Neural cell (in vitro differentiated cells): ENCODE results near the gene AQP12A. TPM values are rescaled to one million over a fixed set of nuclear protein-coding genes. Genes with fewer than 3 reads are reported as not detected.

Experiments used
- H2AFZ ChIP-seq: fragments of 200-600, 300-800 bp; sonication (generic), shearing (Covaris generic); 2 replicates; pipeline ENCODE4 v1.6.0; 2014; ENCODE audit warnings: low read depth, mild to moderate bottlenecking, antibody characterized with exemption, low read length, moderate library complexity
- H3F3A ChIP-seq: fragments of 200-600 bp; shearing (Covaris generic); 2 replicates; pipeline ENCODE4 v1.6.1; 2016; ENCODE audit warnings: mild to moderate bottlenecking, moderate library complexity, mixed read lengths, antibody characterized with exemption, low read length; ENCODE audit not compliant: insufficient read depth, poor library complexity, severe bottlenecking
- H3K27ac ChIP-seq: fragments of 200-600, 300-800 bp; sonication (generic), shearing (Covaris generic); 2 replicates; pipeline ENCODE4 v1.5.1; 2014; ENCODE audit warnings: mild to moderate bottlenecking, low read length, moderate library complexity
- H3K27me3 ChIP-seq: fragments of 300-800, 200-600 bp; sonication (generic), shearing (Covaris generic); 2 replicates; pipeline ENCODE4 v1.6.0; 2014; ENCODE audit warnings: mild to moderate bottlenecking, low read depth, low read length, moderate library complexity; ENCODE audit not compliant: insufficient read depth
- H3K36me3 ChIP-seq: fragments of 300-800, 200-600 bp; sonication (generic), shearing (Covaris generic); 2 replicates; pipeline ENCODE4 v1.5.1; 2014; ENCODE audit warnings: mild to moderate bottlenecking, antibody characterized with exemption, low read length, moderate library complexity; ENCODE audit not compliant: insufficient read depth
- H3K4me2 ChIP-seq: fragments of 300-800, 200-600 bp; sonication (generic), shearing (Covaris generic); 2 replicates; pipeline ENCODE4 v1.6.0; 2014; ENCODE audit warnings: mild to moderate bottlenecking, low read length
- H3K4me3 ChIP-seq: fragments of 300-800, 200-600 bp; sonication (generic), shearing (Covaris generic); 2 replicates; pipeline ENCODE4 v1.5.1; 2014; ENCODE audit warnings: mild to moderate bottlenecking, low read length, moderate library complexity
- H3K79me2 ChIP-seq: fragments of 200-600 bp; shearing (Covaris generic); replicated peaks from 2 replicates; pipeline ENCODE4 v1.6.0; 2014; ENCODE audit warnings: mild to moderate bottlenecking, low read length, moderate library complexity; ENCODE audit not compliant: insufficient read depth
- H3K9ac ChIP-seq: fragments of 300-800, 200-600 bp; sonication (generic), shearing (Covaris generic); 2 replicates; pipeline ENCODE4 v1.6.1; 2016; ENCODE audit warnings: mild to moderate bottlenecking, low read length, mixed read lengths
- H3K9me2 ChIP-seq: fragments of 200-600 bp; shearing (Covaris generic); 2 replicates; pipeline ENCODE4 v1.6.1; 2016; ENCODE audit warnings: mild to moderate bottlenecking, low read length, mixed read lengths; ENCODE audit not compliant: insufficient read depth
- H3K9me3 ChIP-seq: fragments of 200-600, 300-800 bp; sonication (generic), shearing (Covaris generic); 2 replicates; pipeline ENCODE4 v1.6.1; 2016; ENCODE audit warnings: mild to moderate bottlenecking, mixed run types, low read length, moderate library complexity, mixed read lengths
- H4K20me1 ChIP-seq: fragments of 200-600 bp; shearing (Covaris generic); 2 replicates; pipeline ENCODE4 v1.6.1; 2016; ENCODE audit warnings: mild to moderate bottlenecking, mixed run types; ENCODE audit not compliant: insufficient read depth
- CTCF ChIP-seq: fragments of 450-650 bp; IDR thresholded peaks from 2 replicates; pipeline ENCODE4 v1.5.1; 2014; ENCODE audit warnings: antibody characterized with exemption, mild to moderate bottlenecking, moderate library complexity; ENCODE audit not compliant: poor library complexity, severe bottlenecking
- EP300 ChIP-seq: fragments of 450-650 bp; conservative IDR thresholded peaks from 2 replicates; pipeline ENCODE4 v1.6.1; 2014; ENCODE audit warnings: antibody characterized with exemption, mild to moderate bottlenecking, moderate library complexity; ENCODE audit not compliant: poor library complexity, severe bottlenecking
- EZH2 ChIP-seq: fragments of 200-600, 300-800 bp; shearing (Covaris generic), sonication (generic); IDR thresholded peaks from 2 replicates; pipeline ENCODE4 v1.6.1; 2014; ENCODE audit warnings: antibody characterized with exemption, low read length, borderline replicate concordance, mild to moderate bottlenecking; ENCODE audit not compliant: insufficient read depth, poor library complexity, severe bottlenecking
- MXI1 ChIP-seq: fragments of 450-650 bp; conservative IDR thresholded peaks from 2 replicates; pipeline ENCODE4 v1.6.1; 2014; ENCODE audit warnings: antibody characterized with exemption, mild to moderate bottlenecking; ENCODE audit not compliant: poor library complexity, severe bottlenecking
- POLR2AphosphoS5 ChIP-seq: IDR thresholded peaks from 2 replicates; pipeline ENCODE4 v1.6.1; 2012
- RAD21 ChIP-seq: fragments of 450-650 bp; conservative IDR thresholded peaks from 2 replicates; pipeline ENCODE4 v1.6.1; 2014; ENCODE audit warnings: antibody characterized with exemption, mild to moderate bottlenecking, moderate library complexity
- REST ChIP-seq: IDR thresholded peaks from 2 replicates; pipeline ENCODE4 v1.6.1; 2012; ENCODE audit warnings: borderline replicate concordance
- SMC3 ChIP-seq: fragments of 450-650 bp; conservative IDR thresholded peaks from 2 replicates; pipeline ENCODE4 v1.6.1; 2014; ENCODE audit warnings: antibody characterized with exemption, mild to moderate bottlenecking, moderate library complexity; ENCODE audit not compliant: poor library complexity
- TAF1 ChIP-seq: IDR thresholded peaks from 2 replicates; pipeline ENCODE4 v1.6.1; 2012; ENCODE audit warnings: low read depth
- polyA plus RNA-seq: library from polyadenylated mRNA; depleted of rRNA; stranded (reverse); fragments of >200 nt; gene quantifications from 2 replicates; pipeline ENCODE4 v1.2.3, GENCODE V29; 2014

Gene AQP12A
- polyA plus RNA-seq, 1 donor from 2014 or later = not detected

GRCh38 chr2:240687045-240687740, 4.5 kb upstream of the AQP12A start:
- no peak for TF ChIP-seq POLR2AphosphoS5
- TF ChIP-seq CTCF = no peak
- no peak for TF ChIP-seq SMC3
- no peak for TF ChIP-seq RAD21
- no peak for TF ChIP-seq EZH2
- TF ChIP-seq TAF1 = no peak
- no peaks in the 10 kb centered on the region for H3K79me2 ChIP-seq
- no peaks in the 10 kb centered on the region for H3F3A ChIP-seq
- H3K4me2 ChIP-seq = no peak overlapping the region
- H3K36me3 ChIP-seq = no peaks in the 10 kb centered on the region
- H3K9me3 ChIP-seq = no peaks in the 10 kb centered on the region
- H2AFZ ChIP-seq = no peak overlapping the region
- H3K4me3 ChIP-seq = no peak overlapping the region
- no peak overlapping the region for H3K9ac ChIP-seq
- no peaks in the 10 kb centered on the region for H3K9me2 ChIP-seq
- H3K27me3 ChIP-seq = no peaks in the 10 kb centered on the region
- no peak overlapping the region for H3K27ac ChIP-seq
- H4K20me1 ChIP-seq = no peaks in the 10 kb centered on the region

- TF ChIP-seq EZH2 = no peak
- TF ChIP-seq TAF1 = no peak
- TF ChIP-seq MXI1 = no peak
- no peak for TF ChIP-seq SMC3
- TF ChIP-seq REST = no peak
- TF ChIP-seq POLR2AphosphoS5 = no peak
- no peak for TF ChIP-seq RAD21
- no peak for TF ChIP-seq EP300
- TF ChIP-seq CTCF = no peak
- Histone ChIP-seq H3K27ac (no peak overlapping the region), H3F3A (no peaks in the 10 kb centered on the region)
Observed at GRCh38 chr2:240687741-240688552, 3.7 kb upstream of the AQP12A start.

More at GRCh38 chr2:240687741-240688552, 3.7 kb upstream of the AQP12A start:
- no peaks in the 10 kb centered on the region for H3K79me2 ChIP-seq
- H2AFZ ChIP-seq = no peak overlapping the region
- H3K9me2 ChIP-seq = no peaks in the 10 kb centered on the region
- H3K27me3 ChIP-seq = no peaks in the 10 kb centered on the region
- H4K20me1 ChIP-seq = no peaks in the 10 kb centered on the region
- no peaks in the 10 kb centered on the region for H3K36me3 ChIP-seq
- no peak overlapping the region for H3K4me3 ChIP-seq
- H3K9me3 ChIP-seq = no peaks in the 10 kb centered on the region
- H3K9ac ChIP-seq = no peak overlapping the region
- H3K4me2 ChIP-seq = no peak overlapping the region
